Measurements from ENCODE around the gene ETV7. TPM values are rescaled to one million over a fixed set of nuclear protein-coding genes. Genes with fewer than 3 reads are reported as not detected.

The ETV7 gene
- total RNA-seq, 2 donors from 2014 or later: 0.74 to 1.8 TPM

GRCh38 chr6:36374194-36374593 lies 13.3 kb downstream of the ETV7 start:
- no peak for TF ChIP-seq POLR2A (IDR thresholded peaks at IDR 0.05)
- no peak for TF ChIP-seq POLR2AphosphoS5 (IDR thresholded peaks at IDR 0.05)
- TF ChIP-seq, protein P1, sequence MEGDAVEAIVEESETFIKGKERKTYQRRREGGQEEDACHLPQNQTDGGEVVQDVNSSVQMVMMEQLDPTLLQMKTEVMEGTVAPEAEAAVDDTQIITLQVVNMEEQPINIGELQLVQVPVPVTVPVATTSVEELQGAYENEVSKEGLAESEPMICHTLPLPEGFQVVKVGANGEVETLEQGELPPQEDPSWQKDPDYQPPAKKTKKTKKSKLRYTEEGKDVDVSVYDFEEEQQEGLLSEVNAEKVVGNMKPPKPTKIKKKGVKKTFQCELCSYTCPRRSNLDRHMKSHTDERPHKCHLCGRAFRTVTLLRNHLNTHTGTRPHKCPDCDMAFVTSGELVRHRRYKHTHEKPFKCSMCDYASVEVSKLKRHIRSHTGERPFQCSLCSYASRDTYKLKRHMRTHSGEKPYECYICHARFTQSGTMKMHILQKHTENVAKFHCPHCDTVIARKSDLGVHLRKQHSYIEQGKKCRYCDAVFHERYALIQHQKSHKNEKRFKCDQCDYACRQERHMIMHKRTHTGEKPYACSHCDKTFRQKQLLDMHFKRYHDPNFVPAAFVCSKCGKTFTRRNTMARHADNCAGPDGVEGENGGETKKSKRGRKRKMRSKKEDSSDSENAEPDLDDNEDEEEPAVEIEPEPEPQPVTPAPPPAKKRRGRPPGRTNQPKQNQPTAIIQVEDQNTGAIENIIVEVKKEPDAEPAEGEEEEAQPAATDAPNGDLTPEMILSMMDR (IDR thresholded peaks at IDR 0.05): no peak
- no peak for DNase-seq (ENCODE audit: low spot score)
- no peaks in the 10 kb centered on the region for H3K4me1 ChIP-seq (replicated peaks)
- 95% methylated on average over 4 of the region's 4 CpGs for WGBS
- H3K9me3 ChIP-seq: no peaks in the 10 kb centered on the region
- H3K36me3 ChIP-seq: no peaks in the 10 kb centered on the region
- H3K4me3 ChIP-seq: no peak overlapping the region
- H3K27me3 ChIP-seq (replicated peaks; ENCODE audit: insufficient read depth): no peaks in the 10 kb centered on the region
- intact Hi-C loops (cut with DNase I): no loop called here
- no peak overlapping the region for H3K27ac ChIP-seq

DNA sequence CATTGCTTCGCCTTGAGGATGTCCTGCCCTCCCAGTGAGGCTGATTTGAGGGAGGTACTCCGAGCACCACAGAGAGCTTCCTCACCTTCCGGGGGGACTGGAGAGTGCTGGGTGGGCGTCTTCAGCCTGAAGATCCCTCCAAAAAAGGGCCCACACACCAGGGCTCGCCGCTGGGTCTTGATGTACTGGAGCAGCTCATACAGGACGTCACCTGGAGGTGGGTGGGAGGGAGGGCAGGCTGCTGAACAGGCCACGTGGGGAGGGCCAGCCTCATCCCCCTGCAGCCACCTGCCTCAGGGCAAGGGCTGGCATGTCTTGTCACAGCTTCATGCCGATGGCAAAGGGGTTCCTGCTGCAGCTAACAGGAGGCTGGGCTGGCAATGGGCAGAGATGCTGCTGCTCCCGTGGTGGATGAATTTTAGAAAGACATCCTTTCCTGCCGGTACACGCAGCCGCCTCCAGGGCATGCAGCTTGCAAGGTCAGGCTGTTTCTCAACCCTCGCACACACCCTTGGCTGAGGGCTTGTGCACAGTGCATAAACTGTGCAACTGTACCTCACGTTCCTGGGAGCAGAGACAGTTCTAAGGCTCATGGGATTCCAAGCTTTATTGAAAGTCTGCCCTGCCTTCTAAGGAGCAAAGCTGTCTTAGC lies 14.0 kb downstream of the ETV7 start:
- no peak for TF ChIP-seq POLR2A (IDR thresholded peaks at IDR 0.05)
- TF ChIP-seq, protein P1 (IDR thresholded peaks at IDR 0.05): no peak
- TF ChIP-seq POLR2AphosphoS5 (IDR thresholded peaks at IDR 0.05): no peak
- no peak for DNase-seq (ENCODE audit: low spot score)
- no peaks in the 10 kb centered on the region for H3K27me3 ChIP-seq (replicated peaks; ENCODE audit: insufficient read depth)
- no peaks in the 10 kb centered on the region for H3K9me3 ChIP-seq
- WGBS: 43% methylated on average over 14 of the region's 15 CpGs
- H3K27ac ChIP-seq: no peak overlapping the region
- H3K4me3 ChIP-seq: no peak overlapping the region
- no peaks in the 10 kb centered on the region for H3K4me1 ChIP-seq (replicated peaks)
- no peaks in the 10 kb centered on the region for H3K36me3 ChIP-seq
- intact Hi-C loops (cut with DNase I): no loop called here

DNA sequence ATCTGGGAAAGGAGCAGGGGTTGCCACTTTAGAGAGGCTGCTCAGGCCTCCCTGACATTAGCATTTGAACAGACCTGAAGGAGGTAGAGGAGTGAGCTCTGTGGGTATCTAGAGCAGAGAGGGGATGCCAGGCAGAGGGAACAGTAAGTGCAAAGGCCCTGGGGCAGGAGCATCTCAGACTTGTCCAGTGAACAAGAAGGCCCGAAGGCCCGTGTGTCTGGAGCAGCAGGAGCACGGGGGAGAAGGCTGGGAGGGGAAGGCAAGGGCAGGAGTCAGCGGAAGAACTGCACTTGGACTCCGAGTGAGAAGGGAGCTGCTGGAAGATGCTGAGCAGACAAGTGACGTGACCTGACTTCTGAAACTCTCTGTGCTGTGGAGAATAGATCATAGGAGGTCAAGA lies 15.4 kb downstream of the ETV7 start:
- TF ChIP-seq POLR2A (IDR thresholded peaks at IDR 0.05) (no peak), POLR2AphosphoS5 (IDR thresholded peaks at IDR 0.05) (no peak)
- TF ChIP-seq, protein P1 (IDR thresholded peaks at IDR 0.05): no peak
- no peak for DNase-seq (ENCODE audit: low spot score)
- Histone ChIP-seq H3K4me3 (no peak overlapping the region), H3K4me1 (replicated peaks) (no peaks in the 10 kb centered on the region), H3K27me3 (replicated peaks; ENCODE audit: insufficient read depth) (no peaks in the 10 kb centered on the region), H3K9me3 (no peaks in the 10 kb centered on the region), H3K36me3 (no peaks in the 10 kb centered on the region), H3K27ac (no peak overlapping the region)
- WGBS: 89% methylated on average over 6 of the region's 6 CpGs
- intact Hi-C loops (cut with DNase I): no loop called here

DNA sequence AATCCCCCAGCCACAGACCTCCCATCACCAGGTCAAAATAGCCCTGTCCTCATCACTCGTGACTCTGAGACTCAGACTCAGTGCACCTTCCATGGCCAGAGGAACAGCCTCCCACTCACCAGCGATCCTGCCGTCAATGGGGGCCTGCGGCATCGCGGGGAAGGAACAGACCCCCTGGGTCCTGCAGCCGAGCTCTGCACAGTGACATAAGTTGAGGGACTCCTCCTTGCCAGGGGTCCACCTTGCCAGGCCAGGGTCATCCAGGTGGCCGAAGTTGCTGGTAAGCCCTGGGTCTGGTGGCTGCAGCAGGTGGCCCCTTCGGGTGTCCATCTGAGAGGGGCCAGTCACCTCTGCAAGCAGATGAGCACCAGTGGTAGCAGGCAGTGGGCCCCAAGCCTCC lies 16.3 kb downstream of the ETV7 start:
- WGBS: 97% methylated on average over 9 of the region's 9 CpGs
- DNase-seq (ENCODE audit: low spot score): no peak

More for the DNA sequence above, 16.3 kb downstream of the ETV7 start:
- Histone ChIP-seq H3K36me3 (no peaks in the 10 kb centered on the region), H3K27me3 (replicated peaks; ENCODE audit: insufficient read depth) (no peaks in the 10 kb centered on the region), H3K4me1 (replicated peaks) (no peaks in the 10 kb centered on the region), H3K27ac (no peak overlapping the region), H3K4me3 (no peak overlapping the region), H3K9me3 (no peaks in the 10 kb centered on the region)
- intact Hi-C loops (cut with DNase I): no loop called here
- TF ChIP-seq, protein P1 (IDR thresholded peaks at IDR 0.05): no peak
- no peak for TF ChIP-seq POLR2AphosphoS5 (IDR thresholded peaks at IDR 0.05)
- TF ChIP-seq POLR2A (IDR thresholded peaks at IDR 0.05): no peak

Measured in prostate gland (tissue), 2 donors.